Hepatocyte (in vitro differentiated cells): Measurements from ENCODE around the gene ITPR1. TPM values are rescaled to one million over a fixed set of nuclear protein-coding genes. Genes with fewer than 3 reads are reported as not detected.

ENCODE experiments used
- DNase-seq: peaks from one replicate; pipeline ENCODE4 v3.0.0-alpha.2; 2016; ENCODE audit warnings: low spot score
- H2AFZ ChIP-seq: fragments of 200-600 bp; sonication (generic); 2 replicates; pipeline ENCODE4 v1.6.0; 2016; ENCODE audit warnings: antibody characterized with exemption, mild to moderate bottlenecking
- H3K27ac ChIP-seq: fragments of 200-600 bp; sonication (generic); 2 replicates; pipeline ENCODE4 v1.5.1; 2016; ENCODE audit warnings: mild to moderate bottlenecking
- H3K27me3 ChIP-seq: fragments of 200-600 bp; sonication (generic); 2 replicates; pipeline ENCODE4 v1.6.1; 2016
- H3K36me3 ChIP-seq: fragments of 200-600 bp; sonication (generic); replicated peaks from 2 replicates; pipeline ENCODE4 v1.5.1; 2016; ENCODE audit warnings: low read depth; ENCODE audit not compliant: insufficient read depth
- H3K4me1 ChIP-seq: fragments of 200-600 bp; sonication (generic); 2 replicates; pipeline ENCODE4 v1.5.1; 2016; ENCODE audit warnings: mild to moderate bottlenecking, moderate library complexity; ENCODE audit not compliant: insufficient read depth
- H3K4me2 ChIP-seq: fragments of 200-600 bp; sonication (generic); 2 replicates; pipeline ENCODE4 v1.6.0; 2016
- H3K4me3 ChIP-seq: fragments of 200-600 bp; sonication (generic); 2 replicates; pipeline ENCODE4 v1.5.1; 2016; ENCODE audit warnings: mild to moderate bottlenecking
- H3K79me2 ChIP-seq: fragments of 200-600 bp; sonication (generic); 2 replicates; pipeline ENCODE4 v1.6.0; 2017; ENCODE audit warnings: mild to moderate bottlenecking
- H3K9me2 ChIP-seq: fragments of 200-600 bp; sonication (generic); replicated peaks from 2 replicates; pipeline ENCODE4 v1.6.0; 2017; ENCODE audit warnings: mild to moderate bottlenecking; ENCODE audit not compliant: insufficient read depth
- H3K9me3 ChIP-seq: fragments of 200-600 bp; sonication (generic); 2 replicates; pipeline ENCODE4 v1.5.1; 2016; ENCODE audit warnings: low read depth, mild to moderate bottlenecking
- H4K20me1 ChIP-seq: fragments of 200-600 bp; sonication (generic); 2 replicates; pipeline ENCODE4 v1.6.0; 2016; ENCODE audit warnings: mild to moderate bottlenecking; ENCODE audit not compliant: insufficient read depth, poor library complexity, severe bottlenecking
- CTCF ChIP-seq: fragments of 200-600 bp; sonication (generic); IDR thresholded peaks from 2 replicates; pipeline ENCODE4 v1.5.1; 2016; ENCODE audit warnings: antibody characterized with exemption, mild to moderate bottlenecking; ENCODE audit not compliant: poor library complexity
- EZH2 ChIP-seq: fragments of 200-600 bp; sonication (generic); IDR thresholded peaks from 2 replicates; pipeline ENCODE4 v1.6.1; 2016; ENCODE audit warnings: antibody characterized with exemption, mild to moderate bottlenecking, borderline replicate concordance
- EZH2phosphoT487 ChIP-seq: fragments of 200-600 bp; sonication (generic); IDR thresholded peaks from one replicate; pipeline ENCODE4 v1.6.1; 2018; ENCODE audit warnings: antibody characterized with exemption, mild to moderate bottlenecking, low read depth, moderate library complexity; ENCODE audit not compliant: unreplicated experiment, severe bottlenecking
- WGBS: methylation state at CpG from one replicate; pipeline ENCODE4 v1.1.6; 2016; ENCODE audit warnings: low lambda C conversion rate; ENCODE audit errors: missing lambda C conversion rate; 5-methylcytosine and 5-hydroxymethylcytosine counted together
- polyA plus RNA-seq: library from polyadenylated mRNA; unstranded; fragments of >200 nt; fragmentation: Nextera tagmentation; extraction: Ambion mirVana; gene quantifications from 2 replicates; pipeline ENCODE4 v1.2.1, GENCODE V29; 2016
- total RNA-seq: library from RNA; depleted of rRNA; stranded (reverse); fragments of >200 nt; gene quantifications from 2 replicates; pipeline ENCODE4 v1.2.3, GENCODE V29; 2014

Gene ITPR1
- total and polyA plus RNA-seq, 2 experiments from 2014 or later, result 46.8 to 90.8 TPM

- Histone ChIP-seq H2AFZ (no peak overlapping the region), H3K27ac (peak overlapping the region; percentile 13), H3K9me2 (no peaks in the 10 kb centered on the region), H3K36me3 (no peaks in the 10 kb centered on the region), H3K79me2 (peaks cover 20% of the 10 kb centered on the region), H3K4me1 (peaks cover 7% of the 10 kb centered on the region), H4K20me1 (no peaks in the 10 kb centered on the region), H3K9me3 (no peaks in the 10 kb centered on the region), H3K4me2 (peak overlapping the region; percentile 87), H3K4me3 (no peak overlapping the region), H3K27me3 (no peaks in the 10 kb centered on the region)
- TF ChIP-seq EZH2 (no peak), CTCF (no peak), EZH2phosphoT487 (no peak)
- WGBS, result 76% methylated on average over 3 of the region's 3 CpGs
- DNase-seq, result no peak
Observed at GRCh38 chr3:4495294-4496086, 2.3 kb downstream of the ITPR1 start.

DNA sequence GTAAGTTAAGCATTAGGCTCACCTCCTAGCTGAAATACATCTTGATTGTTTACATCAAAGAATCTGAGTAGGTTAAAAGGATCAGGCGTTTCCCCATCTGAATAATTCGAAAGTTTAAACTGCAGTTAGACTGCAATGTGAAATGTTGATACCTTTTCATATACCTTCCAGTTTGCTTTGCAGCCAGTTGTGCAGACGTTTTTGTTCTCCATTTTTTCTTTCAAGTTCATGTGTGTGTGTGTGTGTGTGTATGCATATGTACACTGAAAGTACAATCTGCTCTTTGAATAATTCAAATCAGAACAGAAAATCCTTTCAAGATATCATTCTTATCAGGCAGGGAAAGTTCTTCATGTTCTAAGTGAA lies 2.9 kb downstream of the ITPR1 start:
- Histone ChIP-seq H3K4me1 (peaks cover 7% of the 10 kb centered on the region), H3K79me2 (peaks cover 20% of the 10 kb centered on the region), H3K27ac (no peak overlapping the region), H2AFZ (no peak overlapping the region), H4K20me1 (no peaks in the 10 kb centered on the region), H3K36me3 (no peaks in the 10 kb centered on the region), H3K4me3 (no peak overlapping the region), H3K9me3 (no peaks in the 10 kb centered on the region), H3K4me2 (peak overlapping the region; percentile 87), H3K9me2 (no peaks in the 10 kb centered on the region), H3K27me3 (no peaks in the 10 kb centered on the region)
- TF ChIP-seq EZH2phosphoT487 (no peak), EZH2 (no peak), CTCF (no peak)
- 62% methylated on average over 3 of the region's 3 CpGs for WGBS
- no peak for DNase-seq

DNA sequence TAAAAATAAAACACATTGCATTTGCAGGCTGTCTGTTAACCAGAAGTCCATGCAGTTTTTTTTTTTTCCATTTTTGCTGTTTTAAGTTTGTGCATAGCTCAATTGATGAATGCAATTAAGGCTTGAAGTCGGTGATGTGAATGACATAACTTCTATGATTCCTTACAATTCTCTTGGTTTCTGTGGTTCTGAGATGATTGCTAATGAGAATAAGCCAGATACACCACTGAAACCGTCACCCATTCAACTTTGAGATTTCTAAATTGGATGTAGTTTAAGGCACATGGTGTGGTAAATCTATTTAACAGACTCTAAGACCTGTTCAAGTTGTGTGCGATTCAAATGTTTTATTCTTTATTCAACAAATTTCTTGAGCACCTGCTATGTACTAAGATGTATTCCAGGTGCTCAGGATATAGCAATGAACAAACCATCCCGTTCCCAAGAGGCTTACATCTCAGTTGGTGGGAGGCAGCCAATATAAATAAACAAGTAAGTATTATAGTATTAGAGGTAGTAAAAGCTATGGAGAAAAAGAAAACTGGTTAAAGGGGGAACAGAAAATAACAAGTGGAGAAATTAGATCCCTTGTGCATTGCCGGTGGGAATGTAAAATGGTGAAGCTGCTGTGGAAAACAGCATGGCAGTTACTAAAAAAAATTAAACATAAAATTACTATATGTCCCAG lies 4.0 kb downstream of the ITPR1 start:
- Histone ChIP-seq H3K36me3 (no peaks in the 10 kb centered on the region), H3K4me3 (no peak overlapping the region), H3K79me2 (peaks cover 16% of the 10 kb centered on the region), H3K27me3 (no peaks in the 10 kb centered on the region), H3K27ac (no peak overlapping the region), H3K4me1 (peaks cover 6% of the 10 kb centered on the region), H2AFZ (no peak overlapping the region), H3K9me3 (no peaks in the 10 kb centered on the region), H3K9me2 (no peaks in the 10 kb centered on the region), H3K4me2 (peak overlapping the region; percentile 87), H4K20me1 (no peaks in the 10 kb centered on the region)
- TF ChIP-seq CTCF (no peak), EZH2 (no peak)
- no peak for DNase-seq
- WGBS, result 75% methylated on average over 5 of the region's 5 CpGs
